ENCODE measurements around the gene INPP4B. TPM values are rescaled to one million over a fixed set of nuclear protein-coding genes. Genes with fewer than 3 reads are reported as not detected.

Gene INPP4B
- total RNA-seq, 2 donors from 2014 or later, result 10.0 to 14.1 TPM

GRCh38 chr4:142378179-142378578 is 467.9 kb downstream of the INPP4B start:
- H3K4me1 ChIP-seq, result no peaks in the 10 kb centered on the region
- no peak for DNase-seq
- H3K27me3 ChIP-seq, result no peaks in the 10 kb centered on the region
- no peaks in the 10 kb centered on the region for H3K36me3 ChIP-seq
- intact Hi-C loops (cut with DNase I), result no loop called here
- H3K9me3 ChIP-seq, result no peaks in the 10 kb centered on the region
- TF ChIP-seq CTCF (IDR thresholded peaks at IDR 0.05), result no peak
- no peak overlapping the region for H3K9ac ChIP-seq (ENCODE audit: low read depth in 2 of 2, low read length in 2 of 2)
- no peak overlapping the region for H3K4me3 ChIP-seq
- no peak overlapping the region for H3K27ac ChIP-seq

- intact Hi-C loops (cut with DNase I), result no loop called here
- no peak overlapping the region for H3K9ac ChIP-seq (ENCODE audit: low read depth in 2 of 2, low read length in 2 of 2)
- no peaks in the 10 kb centered on the region for H3K4me1 ChIP-seq
- no peak for TF ChIP-seq CTCF (IDR thresholded peaks at IDR 0.05)
- no peak overlapping the region for H3K27ac ChIP-seq
- no peaks in the 10 kb centered on the region for H3K36me3 ChIP-seq
- no peak overlapping the region for H3K4me3 ChIP-seq
- DNase-seq, result no peak
- H3K9me3 ChIP-seq, result no peaks in the 10 kb centered on the region
- H3K27me3 ChIP-seq, result no peaks in the 10 kb centered on the region
Measured at GRCh38 chr4:142377342-142378091, 468.6 kb downstream of the INPP4B start.

- Histone ChIP-seq H3K27ac (no peak overlapping the region), H3K4me1 (no peaks in the 10 kb centered on the region), H3K4me3 (no peak overlapping the region), H3K27me3 (no peaks in the 10 kb centered on the region), H3K9ac (ENCODE audit: low read depth in 2 of 2, low read length in 2 of 2) (no peak overlapping the region), H3K9me3 (no peaks in the 10 kb centered on the region), H3K36me3 (no peaks in the 10 kb centered on the region)
- no peak for DNase-seq
- intact Hi-C loops (cut with DNase I), result no loop called here
- TF ChIP-seq CTCF (IDR thresholded peaks at IDR 0.05), result no peak
Measured at GRCh38 chr4:142376204-142376603, 469.9 kb downstream of the INPP4B start.

- Histone ChIP-seq H3K4me3 (no peak overlapping the region), H3K36me3 (no peaks in the 10 kb centered on the region), H3K27ac (no peak overlapping the region), H3K4me1 (no peaks in the 10 kb centered on the region), H3K27me3 (no peaks in the 10 kb centered on the region), H3K9me3 (no peaks in the 10 kb centered on the region), H3K9ac (ENCODE audit: low read depth in 2 of 2, low read length in 2 of 2) (no peak overlapping the region)
- TF ChIP-seq CTCF (IDR thresholded peaks at IDR 0.05), result no peak
- intact Hi-C loops (cut with DNase I), result no loop called here
- no peak for DNase-seq
Measured at GRCh38 chr4:142373610-142374009, 472.5 kb downstream of the INPP4B start.

- Histone ChIP-seq H3K27me3 (no peaks in the 10 kb centered on the region), H3K9ac (ENCODE audit: low read depth in 2 of 2, low read length in 2 of 2) (no peak overlapping the region)
- intact Hi-C loops (cut with DNase I), result no loop called here
Measured at GRCh38 chr4:142372530-142373260, 473.4 kb downstream of the INPP4B start.

More at GRCh38 chr4:142372530-142373260, 473.4 kb downstream of the INPP4B start:
- Histone ChIP-seq H3K27ac (no peak overlapping the region), H3K4me1 (no peaks in the 10 kb centered on the region), H3K4me3 (no peak overlapping the region), H3K36me3 (no peaks in the 10 kb centered on the region), H3K9me3 (no peaks in the 10 kb centered on the region)
- TF ChIP-seq CTCF (IDR thresholded peaks at IDR 0.05), result no peak
- no peak for DNase-seq

Data from colonic mucosa (tissue), 4 donors.